ENCODE data around the gene LRP8.
"Not testable (repeated sequence)": the region's sequence is repeated elsewhere in the genome, so short reads cannot be mapped to it uniquely, and the experiment has no call there.

LRP8 gene

GRCh38 chr1:53206083-53206685 is 121.7 kb downstream of the LRP8 start:
- not testable (repeated sequence) for DNase-seq

- not testable (repeated sequence) for DNase-seq
Measured at GRCh38 chr1:53205496-53205895, 122.4 kb downstream of the LRP8 start.

GRCh38 chr1:53203466-53203865 is 124.4 kb downstream of the LRP8 start:
- no peak for DNase-seq

DNA sequence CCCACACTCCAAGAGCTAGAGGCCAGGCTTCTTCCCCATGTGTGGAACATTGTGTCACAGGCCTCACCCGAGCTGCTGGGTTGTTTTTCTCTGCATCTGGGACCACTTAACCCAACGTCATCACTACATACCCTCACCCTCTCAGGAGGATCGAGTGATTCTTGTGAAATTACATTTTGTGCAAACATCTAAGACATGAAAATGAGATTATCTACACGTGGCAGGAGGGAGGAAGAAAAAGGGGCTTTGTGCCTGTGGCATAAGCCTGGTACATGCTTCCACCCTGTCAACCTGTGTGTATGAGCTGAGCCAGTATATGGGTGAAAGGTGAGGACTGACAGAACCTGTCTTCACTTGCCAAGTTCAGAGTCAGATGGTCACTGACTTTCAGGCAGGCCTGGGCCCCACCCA is 129.6 kb downstream of the LRP8 start:
- no peak for DNase-seq

- no peak for DNase-seq
Measured at GRCh38 chr1:53197291-53198200, 130.3 kb downstream of the LRP8 start.

GRCh38 chr1:53196485-53197290 is 131.2 kb downstream of the LRP8 start, which contains the start of gene CPT2:
CPT2 (plus strand) TSS chr1:53196824; CDS start chr1:53196944, 120 bp downstream.
- DNase-seq = peak; percentile 96

DNA sequence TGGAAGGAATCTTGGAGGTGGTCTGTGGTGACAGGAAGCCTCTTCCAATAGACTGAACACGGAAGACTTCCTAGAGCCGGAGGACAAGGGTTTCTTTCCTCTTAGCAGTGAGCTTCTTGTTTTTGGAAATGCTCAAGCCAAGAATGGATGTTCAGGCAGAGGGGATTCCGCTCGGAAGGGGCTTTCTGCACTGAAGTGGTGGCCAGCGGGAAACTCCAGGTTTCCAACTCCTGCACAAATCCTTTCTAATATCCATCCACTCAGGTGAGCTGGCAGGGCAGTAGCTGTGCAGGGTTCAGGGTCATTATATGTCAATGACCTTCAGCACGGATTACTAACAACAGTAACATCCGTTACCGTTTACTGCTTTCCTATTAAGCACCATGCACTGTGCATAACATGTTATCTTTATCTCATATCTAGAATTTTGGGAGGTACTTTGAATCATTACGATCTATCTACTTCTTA is 131.8 kb downstream of the LRP8 start:
- no peak for DNase-seq

GRCh38 chr1:53195246-53196016 is 132.4 kb downstream of the LRP8 start:
- no peak for DNase-seq

All from islet precursor cell (in vitro differentiated cells).